ENCODE data around the gene ZSCAN5A. TPM values are rescaled to one million over a fixed set of nuclear protein-coding genes. Genes with fewer than 3 reads are reported as not detected.

Gene ZSCAN5A
- total and polyA plus RNA-seq, 9 of the 15 experiments (the other 6 are each of a cell fraction or from before 2014, with no cell fraction given), result 5.8 to 15.3 (median 11.8) TPM

GRCh38 chr19:56189785-56190184 is 124.9 kb downstream of the ZSCAN5A start (continued):
- TF ChIP-seq NR2C2 (CRISPR knock-in tag; IDR thresholded peaks at IDR 0.05), result no peak
- no peak for TF ChIP-seq NR2C2 (tag; IDR thresholded peaks at IDR 0.05)
- TF ChIP-seq HDAC8 (tag; IDR thresholded peaks at IDR 0.05), result no peak
- no peak for TF ChIP-seq FOXK1 (CRISPR knock-in tag; IDR thresholded peaks at IDR 0.05; ENCODE audit: borderline replicate concordance)
- TF ChIP-seq TRIM25 (IDR thresholded peaks at IDR 0.05; ENCODE audit: borderline replicate concordance), result no peak
- no peak for TF ChIP-seq POLR2H (tag; IDR thresholded peaks at IDR 0.05; ENCODE audit: low read depth)
- no peak for TF ChIP-seq YBX1 (IDR thresholded peaks at IDR 0.05)
- no peak for TF ChIP-seq PHF21A (IDR thresholded peaks at IDR 0.05; ENCODE audit: borderline replicate concordance, low read depth)
- no peak for TF ChIP-seq BDP1 (IDR thresholded peaks at IDR 0.05; ENCODE audit: insufficient read depth, insufficient read length)
- no peak for TF ChIP-seq NFIC (IDR thresholded peaks at IDR 0.05)
- peak; percentile 5 for TF ChIP-seq CTCFL (IDR thresholded peaks at IDR 0.05; ENCODE audit: borderline replicate concordance, insufficient read depth, low read depth, low read length, poor library complexity, severe bottlenecking)
- TF ChIP-seq FOXM1 (IDR thresholded peaks at IDR 0.05; ENCODE audit: low read depth), result 0 out of 2 replicates have a peak, but pooled peaks have one; percentile 41
- no peak for TF ChIP-seq FOXM1 (CRISPR knock-in tag; IDR thresholded peaks at IDR 0.05; ENCODE audit: low read depth)
- TF ChIP-seq TCF7 (IDR thresholded peaks at IDR 0.05; ENCODE audit: borderline replicate concordance), result no peak

Measured in K562 (cell line).